ENCODE measurements around the gene PNKP. TPM values are rescaled to one million over a fixed set of nuclear protein-coding genes. Genes with fewer than 3 reads are reported as not detected.

PNKP gene
- total and polyA plus RNA-seq, 9 of the 15 experiments (the other 6 are each of a cell fraction or from before 2014, with no cell fraction given) = 2.8 to 85.4 (median 25.3) TPM

- TF ChIP-seq, protein P1, sequence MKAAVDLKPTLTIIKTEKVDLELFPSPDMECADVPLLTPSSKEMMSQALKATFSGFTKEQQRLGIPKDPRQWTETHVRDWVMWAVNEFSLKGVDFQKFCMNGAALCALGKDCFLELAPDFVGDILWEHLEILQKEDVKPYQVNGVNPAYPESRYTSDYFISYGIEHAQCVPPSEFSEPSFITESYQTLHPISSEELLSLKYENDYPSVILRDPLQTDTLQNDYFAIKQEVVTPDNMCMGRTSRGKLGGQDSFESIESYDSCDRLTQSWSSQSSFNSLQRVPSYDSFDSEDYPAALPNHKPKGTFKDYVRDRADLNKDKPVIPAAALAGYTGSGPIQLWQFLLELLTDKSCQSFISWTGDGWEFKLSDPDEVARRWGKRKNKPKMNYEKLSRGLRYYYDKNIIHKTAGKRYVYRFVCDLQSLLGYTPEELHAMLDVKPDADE (conservative IDR thresholded peaks at IDR 0.05; ENCODE audit: control insufficient read depth, low read depth, low read length) = no peak
- peak; percentile 85; the same call in 1 of the 2 replicates for TF ChIP-seq ESRRA (IDR thresholded peaks at IDR 0.05; ENCODE audit: borderline replicate concordance, low read depth)
- TF ChIP-seq, protein P2, sequence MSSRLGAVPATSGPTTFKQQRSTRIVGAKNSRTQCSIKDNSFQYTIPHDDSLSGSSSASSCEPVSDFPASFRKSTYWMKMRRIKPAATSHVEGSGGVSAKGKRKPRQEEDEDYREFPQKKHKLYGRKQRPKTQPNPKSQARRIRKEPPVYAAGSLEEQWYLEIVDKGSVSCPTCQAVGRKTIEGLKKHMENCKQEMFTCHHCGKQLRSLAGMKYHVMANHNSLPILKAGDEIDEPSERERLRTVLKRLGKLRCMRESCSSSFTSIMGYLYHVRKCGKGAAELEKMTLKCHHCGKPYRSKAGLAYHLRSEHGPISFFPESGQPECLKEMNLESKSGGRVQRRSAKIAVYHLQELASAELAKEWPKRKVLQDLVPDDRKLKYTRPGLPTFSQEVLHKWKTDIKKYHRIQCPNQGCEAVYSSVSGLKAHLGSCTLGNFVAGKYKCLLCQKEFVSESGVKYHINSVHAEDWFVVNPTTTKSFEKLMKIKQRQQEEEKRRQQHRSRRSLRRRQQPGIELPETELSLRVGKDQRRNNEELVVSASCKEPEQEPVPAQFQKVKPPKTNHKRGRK (tag; IDR thresholded peaks at IDR 0.05) = no peak
- no peak for TF ChIP-seq KLF16 (IDR thresholded peaks at IDR 0.05)
- peak; percentile 98 for TF ChIP-seq PRDM10 (IDR thresholded peaks at IDR 0.05; ENCODE audit: partially characterized antibody)
- no peak for TF ChIP-seq SRSF1 (IDR thresholded peaks at IDR 0.05; ENCODE audit: low read depth, low read length)
- peak in 1 of 2 experiments; percentile 30; a peak in 1 of 4 replicates for TF ChIP-seq RCOR1 (IDR thresholded peaks at IDR 0.05; ENCODE audit: borderline replicate concordance in 1 of 2, low read depth in 2 of 2, low read length in 2 of 2)
- no peak for TF ChIP-seq SNIP1 (IDR thresholded peaks at IDR 0.05; ENCODE audit: low read depth)
- TF ChIP-seq ZNF134 (CRISPR knock-in tag; conservative IDR thresholded peaks at IDR 0.05) = no peak
- TF ChIP-seq, protein P3, sequence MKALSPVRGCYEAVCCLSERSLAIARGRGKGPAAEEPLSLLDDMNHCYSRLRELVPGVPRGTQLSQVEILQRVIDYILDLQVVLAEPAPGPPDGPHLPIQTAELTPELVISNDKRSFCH (CRISPR knock-in tag; IDR thresholded peaks at IDR 0.05) = no peak
- TF ChIP-seq, protein P3 (tag; IDR thresholded peaks at IDR 0.05) = no peak
- TF ChIP-seq, protein P4, sequence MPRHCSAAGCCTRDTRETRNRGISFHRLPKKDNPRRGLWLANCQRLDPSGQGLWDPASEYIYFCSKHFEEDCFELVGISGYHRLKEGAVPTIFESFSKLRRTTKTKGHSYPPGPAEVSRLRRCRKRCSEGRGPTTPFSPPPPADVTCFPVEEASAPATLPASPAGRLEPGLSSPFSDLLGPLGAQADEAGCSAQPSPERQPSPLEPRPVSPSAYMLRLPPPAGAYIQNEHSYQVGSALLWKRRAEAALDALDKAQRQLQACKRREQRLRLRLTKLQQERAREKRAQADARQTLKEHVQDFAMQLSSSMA (CRISPR knock-in tag; IDR thresholded peaks at IDR 0.05) = no peak
- no peak for TF ChIP-seq FOXM1 (IDR thresholded peaks at IDR 0.05; ENCODE audit: low read depth)
- TF ChIP-seq FOXM1 (CRISPR knock-in tag; IDR thresholded peaks at IDR 0.05; ENCODE audit: low read depth) = no peak
- no peak for TF ChIP-seq SRSF9 (IDR thresholded peaks at IDR 0.05; ENCODE audit: borderline replicate concordance, low read depth, low read length)
- TF ChIP-seq JUND (IDR thresholded peaks at IDR 0.05; ENCODE audit: borderline replicate concordance, low read depth, low read length) = peak; percentile 94
- peak; percentile 93; the same call in 2 of the 3 replicates for TF ChIP-seq JUND (tag; IDR thresholded peaks at IDR 0.05; ENCODE audit: borderline replicate concordance, low read depth, low read length)
- no peak for TF ChIP-seq ZNF121 (CRISPR knock-in tag; conservative IDR thresholded peaks at IDR 0.05)
- no peak for TF ChIP-seq ZNF77 (CRISPR knock-in tag; IDR thresholded peaks at IDR 0.05)
- no peak for TF ChIP-seq ZNF146 (CRISPR knock-in tag; IDR thresholded peaks at IDR 0.05; ENCODE audit: unreplicated experiment)
Observed at GRCh38 chr19:49847731-49848696, 19.4 kb downstream of the PNKP start (continued).
